ENCODE data around the gene MIA2. TPM values are rescaled to one million over a fixed set of nuclear protein-coding genes. Genes with fewer than 3 reads are reported as not detected.
A peak's percentile ranks its signal among the peaks of the same experiment; 100 is the strongest.
"Not testable (repeated sequence)": the region's sequence is repeated elsewhere in the genome, so short reads cannot be mapped to it uniquely, and the experiment has no call there.

MIA2 gene
- total RNA-seq, 1 experiment from 2014 or later: 11.8 TPM

- TF ChIP-seq EZH2phosphoT487 (IDR thresholded peaks at IDR 0.05; ENCODE audit: borderline replicate concordance, low read length) (no peak), EZH2 (IDR thresholded peaks at IDR 0.05; ENCODE audit: low read length, unreplicated experiment) (no peak), CTCF (conservative IDR thresholded peaks at IDR 0.05; ENCODE audit: low read depth, low read length) (no peak)
- Histone ChIP-seq H3K4me3 (ENCODE audit: low read length) (no peak overlapping the region), H3K4me2 (ENCODE audit: low read length) (peak overlapping the region; percentile 41), H3K9ac (ENCODE audit: low read length) (no peak overlapping the region), H3K4me1 (ENCODE audit: insufficient read depth, low read length) (peaks cover 13% of the 10 kb centered on the region), H3K36me3 (ENCODE audit: low read depth, low read length) (no peaks in the 10 kb centered on the region), H4K20me1 (ENCODE audit: low read length) (no peaks in the 10 kb centered on the region), H3K9me3 (ENCODE audit: low read length) (no peaks in the 10 kb centered on the region), H3K79me2 (ENCODE audit: low read length) (no peaks in the 10 kb centered on the region), H3K27me3 (ENCODE audit: low read length) (no peaks in the 10 kb centered on the region), H3K9me2 (replicated peaks; ENCODE audit: low read length) (no peaks in the 10 kb centered on the region), H3F3A (ENCODE audit: low read length, unreplicated experiment) (no peaks in the 10 kb centered on the region), H3K27ac (ENCODE audit: low read length) (no peak overlapping the region), H2AFZ (ENCODE audit: low read length) (0 out of 2 replicates have a peak overlapping the region, but pooled peaks have one; percentile 23)
- CTCF ChIA-PET: no interaction called here
- DNase-seq (no peak), ATAC-seq (no peak)
- intact Hi-C loops (cut with micrococcal nuclease): no loop called here
- POLR2A ChIA-PET (ENCODE audit: unreplicated experiment): interaction anchor here (1.2 kb wide), 1 partner anchor 76 kb away, joined by 3 read pairs; the partner anchor contains the start of gene TRAPPC6B
- BruUV-seq (replicated peaks): no TSS peak
Measured at GRCh38 chr14:39246618-39247017, 12.9 kb downstream of the MIA2 start.

DNA sequence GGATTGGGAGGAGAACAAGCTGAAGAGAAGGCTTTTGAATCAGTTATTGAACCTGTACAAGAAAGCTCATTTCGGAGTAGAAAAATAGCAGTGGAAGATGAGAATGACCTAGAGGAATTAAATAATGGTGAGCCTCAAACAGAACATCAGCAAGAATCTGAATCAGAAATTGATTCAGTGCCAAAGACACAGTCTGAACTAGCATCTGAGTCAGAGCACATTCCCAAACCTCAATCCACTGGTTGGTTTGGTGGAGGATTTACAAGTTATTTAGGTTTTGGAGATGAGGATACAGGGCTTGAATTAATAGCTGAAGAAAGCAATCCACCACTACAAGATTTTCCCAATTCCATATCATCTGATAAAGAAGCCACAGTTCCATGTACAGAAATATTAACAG is 13.5 kb downstream of the MIA2 start:
- Histone ChIP-seq H3K9me3 (ENCODE audit: low read length) (no peaks in the 10 kb centered on the region), H3K4me1 (ENCODE audit: insufficient read depth, low read length) (peaks cover 13% of the 10 kb centered on the region), H4K20me1 (ENCODE audit: low read length) (no peaks in the 10 kb centered on the region), H3K36me3 (ENCODE audit: low read depth, low read length) (no peaks in the 10 kb centered on the region), H3K4me3 (ENCODE audit: low read length) (no peak overlapping the region), H3K9me2 (replicated peaks; ENCODE audit: low read length) (no peaks in the 10 kb centered on the region), H3K4me2 (ENCODE audit: low read length) (peak overlapping the region; percentile 41), H3F3A (ENCODE audit: low read length, unreplicated experiment) (no peaks in the 10 kb centered on the region), H3K79me2 (ENCODE audit: low read length) (no peaks in the 10 kb centered on the region), H2AFZ (ENCODE audit: low read length) (peak overlapping the region; percentile 23; the same call in 1 of the 2 replicates), H3K27me3 (ENCODE audit: low read length) (no peaks in the 10 kb centered on the region), H3K27ac (ENCODE audit: low read length) (no peak overlapping the region), H3K9ac (ENCODE audit: low read length) (no peak overlapping the region)
- ChIA-PET CTCF (no interaction called here), POLR2A (ENCODE audit: unreplicated experiment) (interaction anchor here (1.2 kb wide), 1 partner anchor 77 kb away, joined by 3 read pairs; the partner anchor contains the start of gene TRAPPC6B)
- TF ChIP-seq CTCF (conservative IDR thresholded peaks at IDR 0.05; ENCODE audit: low read depth, low read length) (no peak), EZH2 (IDR thresholded peaks at IDR 0.05; ENCODE audit: low read length, unreplicated experiment) (no peak), EZH2phosphoT487 (IDR thresholded peaks at IDR 0.05; ENCODE audit: borderline replicate concordance, low read length) (no peak)
- ATAC-seq (peak; percentile 98), DNase-seq (peak; percentile 94)
- intact Hi-C loops (cut with micrococcal nuclease): no loop called here
- no TSS peak for BruUV-seq (replicated peaks)

DNA sequence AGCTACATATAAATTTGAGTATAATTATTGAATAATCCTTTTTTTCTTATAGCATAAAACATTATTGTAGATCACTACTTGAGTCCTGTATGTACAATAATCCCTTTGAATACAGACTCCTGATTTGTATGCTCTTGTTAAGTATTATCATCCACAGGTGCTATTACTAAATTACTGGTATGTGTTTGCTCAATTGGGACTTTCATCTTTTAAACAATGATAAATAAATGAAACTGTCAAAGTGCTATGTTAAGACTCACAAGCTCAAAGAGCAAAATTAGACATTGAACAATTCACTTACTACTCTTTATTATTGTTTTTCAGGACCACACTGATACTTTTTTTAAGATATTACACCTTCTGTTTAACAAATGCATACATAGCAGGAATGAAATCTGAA is 17.8 kb downstream of the MIA2 start:
- DNase-seq: no peak
- H3K79me2 ChIP-seq (ENCODE audit: low read length): no peaks in the 10 kb centered on the region
- H4K20me1 ChIP-seq (ENCODE audit: low read length): no peaks in the 10 kb centered on the region
- no peaks in the 10 kb centered on the region for H3F3A ChIP-seq (ENCODE audit: low read length, unreplicated experiment)
- no peak overlapping the region for H2AFZ ChIP-seq (ENCODE audit: low read length)
- TF ChIP-seq EZH2phosphoT487 (IDR thresholded peaks at IDR 0.05; ENCODE audit: borderline replicate concordance, low read length) (no peak), CTCF (conservative IDR thresholded peaks at IDR 0.05; ENCODE audit: low read depth, low read length) (no peak)
- ATAC-seq: no peak
- no TSS peak for BruUV-seq (replicated peaks)
- ChIA-PET CTCF (no interaction called here), POLR2A (ENCODE audit: unreplicated experiment) (no interaction called here)
- H3K9me2 ChIP-seq (replicated peaks; ENCODE audit: low read length): no peaks in the 10 kb centered on the region
- no peak overlapping the region for H3K4me2 ChIP-seq (ENCODE audit: low read length)
- no peaks in the 10 kb centered on the region for H3K27me3 ChIP-seq (ENCODE audit: low read length)
- H3K27ac ChIP-seq (ENCODE audit: low read length): no peak overlapping the region
- H3K4me1 ChIP-seq (ENCODE audit: insufficient read depth, low read length): peaks cover 13% of the 10 kb centered on the region
- no peaks in the 10 kb centered on the region for H3K9me3 ChIP-seq (ENCODE audit: low read length)
- no peak overlapping the region for H3K9ac ChIP-seq (ENCODE audit: low read length)
- no peaks in the 10 kb centered on the region for H3K36me3 ChIP-seq (ENCODE audit: low read depth, low read length)
- intact Hi-C loops (cut with micrococcal nuclease): no loop called here
- H3K4me3 ChIP-seq (ENCODE audit: low read length): no peak overlapping the region

- H3K9me2 ChIP-seq (replicated peaks; ENCODE audit: low read length); BruUV-seq (replicated peaks); ATAC-seq; H3K79me2 ChIP-seq (ENCODE audit: low read length); intact Hi-C loops (cut with micrococcal nuclease); H3K27ac ChIP-seq (ENCODE audit: low read length); CTCF ChIA-PET; DNase-seq; H3K27me3 ChIP-seq (ENCODE audit: low read length); POLR2A ChIA-PET (ENCODE audit: unreplicated experiment); H3K4me3 ChIP-seq (ENCODE audit: low read length); H4K20me1 ChIP-seq (ENCODE audit: low read length); H3K9me3 ChIP-seq (ENCODE audit: low read length); H3F3A ChIP-seq (ENCODE audit: low read length, unreplicated experiment); H3K36me3 ChIP-seq (ENCODE audit: low read depth, low read length); H2AFZ ChIP-seq (ENCODE audit: low read length); H3K4me2 ChIP-seq (ENCODE audit: low read length); H3K4me1 ChIP-seq (ENCODE audit: insufficient read depth, low read length); H3K9ac ChIP-seq (ENCODE audit: low read length): not testable (repeated sequence)
Measured at GRCh38 chr14:39257388-39257787, 23.7 kb downstream of the MIA2 start.

All from PC-3 (cell line).